GM12878 (cell line): ENCODE results near the gene PARK7. TPM values are rescaled to one million over a fixed set of nuclear protein-coding genes. Genes with fewer than 3 reads are reported as not detected.

Experiments
- BACH1 ChIP-seq: fragments of 450-650 bp; IDR thresholded peaks from 2 replicates; pipeline ENCODE4 v1.6.1; 2017; ENCODE audit warnings: mild to moderate bottlenecking, borderline replicate concordance
- CREB1 ChIP-seq: IDR thresholded peaks from 2 replicates; pipeline ENCODE4 v1.6.1; 2012; ENCODE audit warnings: low read depth, mild to moderate bottlenecking, inconsistent platforms
- CREM ChIP-seq: IDR thresholded peaks from 2 replicates; pipeline ENCODE4 v1.6.1; 2014; ENCODE audit warnings: antibody characterized with exemption, low read depth
- EED ChIP-seq: sonication (generic); IDR thresholded peaks from 2 replicates; pipeline ENCODE4 v1.6.1; 2016; ENCODE audit warnings: antibody characterized with exemption, low read depth
- FOXK2 ChIP-seq: fragments of 450-650 bp; IDR thresholded peaks from 2 replicates; pipeline ENCODE4 v1.6.1; 2017; ENCODE audit warnings: mild to moderate bottlenecking, moderate library complexity
- GABPA ChIP-seq: IDR thresholded peaks from 2 replicates; pipeline ENCODE4 v1.6.1; 2014; ENCODE audit warnings: antibody characterized with exemption, low read depth, mild to moderate bottlenecking, inconsistent platforms
- GATAD2B ChIP-seq: fragments of 450-650 bp; conservative IDR thresholded peaks from 2 replicates; pipeline ENCODE4 v1.6.1; 2017; ENCODE audit warnings: low read depth, mild to moderate bottlenecking, moderate library complexity
- HCFC1 ChIP-seq: fragments of 150-350 bp; IDR thresholded peaks from 2 replicates; pipeline ENCODE4 v1.6.1; 2014; ENCODE audit warnings: low read length
- JUNB ChIP-seq: IDR thresholded peaks from 2 replicates; pipeline ENCODE4 v1.6.1; 2016; ENCODE audit warnings: antibody characterized with exemption, mild to moderate bottlenecking
- MXI1 ChIP-seq: fragments of 150-350 bp; IDR thresholded peaks from 2 replicates; pipeline ENCODE4 v1.6.1; 2011; ENCODE audit warnings: low read depth, mild to moderate bottlenecking, inconsistent platforms, low read length, improper control_type of control experiment
- NBN ChIP-seq: fragments of 450-650 bp; IDR thresholded peaks from 2 replicates; pipeline ENCODE4 v1.6.1; 2016
- NKRF ChIP-seq: fragments of 450-650 bp; conservative IDR thresholded peaks from 2 replicates; pipeline ENCODE4 v1.6.1; 2017; ENCODE audit warnings: mild to moderate bottlenecking, moderate library complexity
- PML ChIP-seq: IDR thresholded peaks from 2 replicates; pipeline ENCODE4 v1.6.1; 2012; ENCODE audit warnings: low read length, inconsistent platforms
- SMAD5 ChIP-seq: IDR thresholded peaks from 2 replicates; pipeline ENCODE4 v1.6.1; 2016; ENCODE audit warnings: antibody characterized with exemption, low read depth
- TAF1 ChIP-seq: IDR thresholded peaks from 2 replicates; pipeline ENCODE4 v1.6.1; 2011; ENCODE audit warnings: mild to moderate bottlenecking, low read depth, low read length, borderline replicate concordance
- ZBTB40 ChIP-seq: fragments of 450-650 bp; IDR thresholded peaks from 2 replicates; pipeline ENCODE4 v1.6.1; 2016; ENCODE audit warnings: mild to moderate bottlenecking, moderate library complexity, borderline replicate concordance
- polyA plus RNA-seq, 11 experiments: library from polyadenylated mRNA; depleted of rRNA in 4 of 11; unstranded in 6 of 11; stranded (reverse) in 5 of 11; fragments of >200 nt; fragmentation: Nextera tagmentation in 4 of 11; fragmentation: Illumina TruSeq in 1 of 11; extraction: Ambion mirVana in 4 of 11; extraction: Trizol in 1 of 11; gene quantifications; 1 replicate in 1 of 11; 2 replicates in 10 of 11; pipeline versions ENCODE4 v1.2.1 to v1.2.3, GENCODE V29; 2011 to 2016; ENCODE audit warnings: inconsistent platforms in 2 of 11, missing spikeins in 2 of 11, low read depth in 1 of 11
- total RNA-seq, 4 experiments: library from RNA; depleted of rRNA in 3 of 4; stranded (reverse); fragments of >200 nt in 3 of 4; fragmentation: Illumina TruSeq in 1 of 4; extraction: Trizol in 1 of 4; gene quantifications; 2 replicates each; pipeline versions ENCODE4 v1.2.1 to v1.2.3, GENCODE V29; 2013 to 2021
- TF ChIP-seq, protein P1 (sequence below): fragments of 450-650 bp; IDR thresholded peaks from 2 replicates; pipeline ENCODE4 v1.6.1; 2017; ENCODE audit warnings: antibody characterized with exemption, mild to moderate bottlenecking, moderate library complexity
- TF ChIP-seq, protein P2 (sequence below): fragments of 450-650 bp; formaldehyde crosslinking; IDR thresholded peaks from 2 replicates; pipeline ENCODE4 v1.4.0; 2020; ENCODE audit warnings: mild to moderate bottlenecking, moderate library complexity

Gene PARK7
- total and polyA plus RNA-seq, 10 of the 15 experiments (the other 5 are each of a cell fraction or from before 2014, with no cell fraction given) = 267 to 1,056 (median 495) TPM

DNA sequence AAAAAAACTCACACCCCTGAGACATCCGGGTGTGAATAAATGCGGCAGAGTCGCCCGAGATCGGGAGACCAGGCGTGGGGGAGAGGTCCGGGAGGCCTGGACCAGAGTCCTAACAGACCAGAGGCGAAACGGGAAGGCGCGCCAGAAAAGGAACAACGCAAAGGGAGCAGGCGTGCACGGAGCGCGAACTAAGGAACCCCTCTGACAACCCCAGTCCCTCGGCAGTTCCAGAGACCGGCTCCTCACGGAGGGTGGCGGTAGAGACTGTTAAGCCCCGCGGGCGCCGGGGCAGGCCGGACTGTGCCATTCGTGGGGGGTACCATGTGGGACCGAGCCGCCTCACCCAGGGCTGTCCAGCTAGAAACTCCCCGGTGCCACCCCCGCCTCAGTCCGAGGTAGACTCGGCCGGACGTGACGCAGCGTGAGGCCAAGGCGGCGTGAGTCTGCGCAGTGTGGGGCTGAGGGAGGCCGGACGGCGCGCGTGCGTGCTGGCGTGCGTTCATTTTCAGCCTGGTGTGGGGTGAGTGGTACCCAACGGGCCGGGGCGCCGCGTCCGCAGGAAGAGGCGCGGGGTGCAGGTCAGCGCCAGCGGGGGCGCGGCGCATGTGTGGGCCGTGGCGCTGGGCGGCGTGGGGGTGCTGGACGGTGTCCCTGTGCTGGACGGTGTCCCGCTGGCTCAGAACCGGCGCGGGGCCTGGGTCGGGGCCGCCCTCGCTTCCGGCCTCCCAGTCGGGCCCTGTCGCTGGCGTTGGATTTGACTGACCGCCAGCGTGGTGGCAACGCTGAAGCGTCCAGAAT, at the start of gene PARK7 (continued):
- TF ChIP-seq ZBTB40 (peak; percentile 83), JUNB (peak; percentile 8; the same call in 1 of the 2 replicates), CREM (peak; percentile 94), GATAD2B (peak; percentile 96), BACH1 (peak; percentile 40), HCFC1 (peak; percentile 68), EED (peak; percentile 54; the same call in 1 of the 2 replicates), MXI1 (peak; percentile 44; the same call in 1 of the 2 replicates), NKRF (peak; percentile 63), SMAD5 (peak; percentile 96), NBN (peak; percentile 92), TAF1 (peak; percentile 94), FOXK2 (peak; percentile 98), GABPA (0 out of 2 replicates have a peak, but pooled peaks have one; percentile 67), CREB1 (peak; percentile 95), PML (peak; percentile 99)
- TF ChIP-seq, protein P1, sequence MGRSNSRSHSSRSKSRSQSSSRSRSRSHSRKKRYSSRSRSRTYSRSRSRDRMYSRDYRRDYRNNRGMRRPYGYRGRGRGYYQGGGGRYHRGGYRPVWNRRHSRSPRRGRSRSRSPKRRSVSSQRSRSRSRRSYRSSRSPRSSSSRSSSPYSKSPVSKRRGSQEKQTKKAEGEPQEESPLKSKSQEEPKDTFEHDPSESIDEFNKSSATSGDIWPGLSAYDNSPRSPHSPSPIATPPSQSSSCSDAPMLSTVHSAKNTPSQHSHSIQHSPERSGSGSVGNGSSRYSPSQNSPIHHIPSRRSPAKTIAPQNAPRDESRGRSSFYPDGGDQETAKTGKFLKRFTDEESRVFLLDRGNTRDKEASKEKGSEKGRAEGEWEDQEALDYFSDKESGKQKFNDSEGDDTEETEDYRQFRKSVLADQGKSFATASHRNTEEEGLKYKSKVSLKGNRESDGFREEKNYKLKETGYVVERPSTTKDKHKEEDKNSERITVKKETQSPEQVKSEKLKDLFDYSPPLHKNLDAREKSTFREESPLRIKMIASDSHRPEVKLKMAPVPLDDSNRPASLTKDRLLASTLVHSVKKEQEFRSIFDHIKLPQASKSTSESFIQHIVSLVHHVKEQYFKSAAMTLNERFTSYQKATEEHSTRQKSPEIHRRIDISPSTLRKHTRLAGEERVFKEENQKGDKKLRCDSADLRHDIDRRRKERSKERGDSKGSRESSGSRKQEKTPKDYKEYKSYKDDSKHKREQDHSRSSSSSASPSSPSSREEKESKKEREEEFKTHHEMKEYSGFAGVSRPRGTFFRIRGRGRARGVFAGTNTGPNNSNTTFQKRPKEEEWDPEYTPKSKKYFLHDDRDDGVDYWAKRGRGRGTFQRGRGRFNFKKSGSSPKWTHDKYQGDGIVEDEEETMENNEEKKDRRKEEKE = peak; percentile 97
- TF ChIP-seq, protein P2, sequence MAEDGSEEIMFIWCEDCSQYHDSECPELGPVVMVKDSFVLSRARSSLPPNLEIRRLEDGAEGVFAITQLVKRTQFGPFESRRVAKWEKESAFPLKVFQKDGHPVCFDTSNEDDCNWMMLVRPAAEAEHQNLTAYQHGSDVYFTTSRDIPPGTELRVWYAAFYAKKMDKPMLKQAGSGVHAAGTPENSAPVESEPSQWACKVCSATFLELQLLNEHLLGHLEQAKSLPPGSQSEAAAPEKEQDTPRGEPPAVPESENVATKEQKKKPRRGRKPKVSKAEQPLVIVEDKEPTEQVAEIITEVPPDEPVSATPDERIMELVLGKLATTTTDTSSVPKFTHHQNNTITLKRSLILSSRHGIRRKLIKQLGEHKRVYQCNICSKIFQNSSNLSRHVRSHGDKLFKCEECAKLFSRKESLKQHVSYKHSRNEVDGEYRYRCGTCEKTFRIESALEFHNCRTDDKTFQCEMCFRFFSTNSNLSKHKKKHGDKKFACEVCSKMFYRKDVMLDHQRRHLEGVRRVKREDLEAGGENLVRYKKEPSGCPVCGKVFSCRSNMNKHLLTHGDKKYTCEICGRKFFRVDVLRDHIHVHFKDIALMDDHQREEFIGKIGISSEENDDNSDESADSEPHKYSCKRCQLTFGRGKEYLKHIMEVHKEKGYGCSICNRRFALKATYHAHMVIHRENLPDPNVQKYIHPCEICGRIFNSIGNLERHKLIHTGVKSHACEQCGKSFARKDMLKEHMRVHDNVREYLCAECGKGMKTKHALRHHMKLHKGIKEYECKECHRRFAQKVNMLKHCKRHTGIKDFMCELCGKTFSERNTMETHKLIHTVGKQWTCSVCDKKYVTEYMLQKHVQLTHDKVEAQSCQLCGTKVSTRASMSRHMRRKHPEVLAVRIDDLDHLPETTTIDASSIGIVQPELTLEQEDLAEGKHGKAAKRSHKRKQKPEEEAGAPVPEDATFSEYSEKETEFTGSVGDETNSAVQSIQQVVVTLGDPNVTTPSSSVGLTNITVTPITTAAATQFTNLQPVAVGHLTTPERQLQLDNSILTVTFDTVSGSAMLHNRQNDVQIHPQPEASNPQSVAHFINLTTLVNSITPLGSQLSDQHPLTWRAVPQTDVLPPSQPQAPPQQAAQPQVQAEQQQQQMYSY (CRISPR knock-in tag) = no peak
